Measurements from ENCODE around the gene ADISSP. TPM values are rescaled to one million over a fixed set of nuclear protein-coding genes. Genes with fewer than 3 reads are reported as not detected.

Gene ADISSP
- total and polyA plus RNA-seq, 2 of the 13 experiments (the other 11 are each of a cell fraction or from before 2014, with no cell fraction given), result 38.3 to 90.6 TPM

GRCh38 chr20:3707508-3707899, 60.0 kb downstream of the ADISSP start:
- in situ Hi-C loops (cut with HindIII; ENCODE audit: extremely low pct_ligation_motif_present, low pct_unique_long_range_greater_than_20kb), result no loop called here
- ATAC-seq (no peak), FAIRE-seq (no peak), DNase-seq (ENCODE audit: low spot score) (no peak)
- no peaks in the 10 kb centered on the region for H3K4me1 ChIP-seq (ENCODE audit: insufficient read depth, low read length)
- H3K27ac ChIP-seq (ENCODE audit: extremely low read length, insufficient read depth, low read length), result no peak overlapping the region
- peaks cover 11 to 40% of the 10 kb centered on the region in 2 experiments for H3K27me3 ChIP-seq (ENCODE audit: control insufficient read depth in 1 of 2, insufficient read depth in 2 of 2, low read length in 2 of 2)
- H4K20me1 ChIP-seq (ENCODE audit: insufficient read depth, low read length), result no peaks in the 10 kb centered on the region
- intact Hi-C loops (cut with micrococcal nuclease; ENCODE audit: unreplicated experiment), result no loop called here
- CTCF ChIA-PET (ENCODE audit: low intra/inter-chr PET ratio, low total read pairs), result interaction anchor here (5.4 kb wide), 1 partner anchor 30 kb away, joined by 65 read pairs; no protein-coding TSS in a partner anchor
- H3K4me3 ChIP-seq (replicated peaks in 1 of 3; ENCODE audit: insufficient read depth in 1 of 3, low read depth in 2 of 3, low read length in 3 of 3), result no peak overlapping the region
- BruUV-seq (replicated peaks), result no TSS peak
- no peak overlapping the region for H3K4me2 ChIP-seq (ENCODE audit: low read depth, low read length)
- no peak for TF ChIP-seq ZNF773 (CRISPR knock-in tag; IDR thresholded peaks at IDR 0.05; ENCODE audit: borderline replicate concordance)
- no peak for TF ChIP-seq SSRP1 (CRISPR knock-in tag; IDR thresholded peaks at IDR 0.05)
- no peak for TF ChIP-seq EZH2 (conservative IDR thresholded peaks at IDR 0.05; ENCODE audit: low read depth, low read length)
- no peak for TF ChIP-seq ZNF18 (CRISPR knock-in tag; IDR thresholded peaks at IDR 0.05; ENCODE audit: insufficient replicate concordance)
- no peak for TF ChIP-seq DZIP1 (CRISPR knock-in tag; IDR thresholded peaks at IDR 0.05)
- TF ChIP-seq RXRA (CRISPR knock-in tag; IDR thresholded peaks at IDR 0.05), result no peak
- no peak for TF ChIP-seq CHCHD3 (CRISPR knock-in tag; IDR thresholded peaks at IDR 0.05)
- TF ChIP-seq ZNF124 (CRISPR knock-in tag; IDR thresholded peaks at IDR 0.05), result no peak
- POLR2A ChIA-PET, result interaction anchor here (1.0 kb wide), 1 partner anchor 10 kb away, joined by 3 read pairs; no protein-coding TSS in a partner anchor
- H2AFZ ChIP-seq (ENCODE audit: low read length), result no peak overlapping the region
- H3K9ac ChIP-seq (ENCODE audit: insufficient read depth, low read depth, low read length), result no peak overlapping the region
- H3K36me3 ChIP-seq (replicated peaks in 1 of 2; ENCODE audit: control insufficient read depth in 1 of 2, insufficient read depth in 2 of 2, low read length in 2 of 2), result no peaks in the 10 kb centered on the region
- H3K79me2 ChIP-seq (ENCODE audit: insufficient read depth, low read length), result no peaks in the 10 kb centered on the region
- no peaks in the 10 kb centered on the region for H3K9me3 ChIP-seq (ENCODE audit: low read length)
- 43% methylated on average over 3 of the region's 3 CpGs for WGBS (ENCODE audit: low lambda C conversion rate)

Data from HepG2 (cell line).